Stimulated activated CD4-positive, alpha-beta T cell treated with anti-CD3 and anti-CD28 coated beads, TNF-alpha, amount 100 ng/mL, for 1 hour (primary cell): ENCODE data around the gene SART1.
"Not testable (repeated sequence)": the region's sequence is repeated elsewhere in the genome, so short reads cannot be mapped to it uniquely, and the experiment has no call there.

Experiments used
- DNase-seq, 3 donors: peaks; one replicate each; pipeline ENCODE4 v3.0.0-alpha.2; 2020; ENCODE audit warnings: low read depth in 3 of 3, low spot score in 1 of 3

Gene SART1

DNA sequence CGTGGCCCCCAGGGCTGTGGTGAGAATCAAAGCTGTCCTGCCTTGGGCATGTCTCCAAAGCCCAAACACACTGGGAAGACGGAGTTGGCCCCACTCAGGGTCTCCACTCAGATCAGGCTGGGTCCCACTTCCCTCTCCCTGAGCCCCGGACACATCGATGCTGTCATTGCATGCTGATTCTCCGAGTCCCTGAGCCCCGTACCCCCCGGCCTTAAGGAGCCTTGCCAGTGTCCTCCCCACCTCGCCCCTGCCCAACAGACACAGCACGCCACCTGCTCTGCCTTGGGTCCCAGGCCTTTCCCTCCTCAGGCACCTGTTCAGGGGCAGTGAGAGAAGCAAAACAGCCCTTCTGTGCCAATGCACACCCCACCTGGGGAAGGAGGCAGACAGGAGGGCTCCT is 25.8 kb downstream of the SART1 start:
- no peak for DNase-seq

DNA sequence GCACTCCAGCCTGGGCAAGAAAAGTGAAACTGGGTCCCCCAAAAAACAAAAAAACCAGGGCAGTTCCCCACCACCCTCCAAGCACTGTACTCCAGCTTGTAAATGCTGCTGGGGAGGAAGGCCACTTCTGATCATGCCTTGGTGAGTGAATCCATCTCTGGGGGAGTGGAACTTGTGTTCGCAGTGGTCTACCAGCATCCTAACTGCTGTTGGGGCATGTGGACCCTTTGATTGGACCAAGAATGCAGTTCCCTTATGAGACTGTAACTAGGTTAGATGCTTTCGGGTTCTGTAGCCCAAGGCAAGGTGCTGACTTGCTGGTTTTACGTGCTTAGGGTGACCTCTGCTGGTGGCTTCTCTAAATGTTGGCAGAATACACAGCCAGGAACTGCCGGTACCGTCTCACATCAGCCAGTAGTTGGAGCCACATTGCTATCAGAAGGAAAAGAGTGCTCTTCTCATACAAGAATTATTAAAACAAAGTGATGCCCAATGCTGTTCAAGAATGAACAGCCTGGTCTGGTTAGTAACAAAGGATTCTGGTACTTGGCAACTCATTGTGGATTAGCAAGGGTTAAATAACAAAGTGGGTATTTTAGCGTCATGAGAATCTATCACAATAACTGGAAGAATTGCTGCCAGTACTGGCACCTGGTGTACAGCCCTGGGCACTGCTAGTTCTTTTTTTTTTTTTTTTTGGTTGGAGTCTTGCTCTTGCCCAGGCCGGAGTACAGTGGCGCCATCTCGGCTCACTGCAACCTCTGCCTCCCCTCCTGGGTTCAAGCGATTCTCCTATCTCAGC is 27.5 kb downstream of the SART1 start:
- DNase-seq, result peak; percentile 70 to 86 (median 84)

- DNase-seq, result no peak
Observed at GRCh38 chr11:65992056-65992455, 30.5 kb downstream of the SART1 start.

DNA sequence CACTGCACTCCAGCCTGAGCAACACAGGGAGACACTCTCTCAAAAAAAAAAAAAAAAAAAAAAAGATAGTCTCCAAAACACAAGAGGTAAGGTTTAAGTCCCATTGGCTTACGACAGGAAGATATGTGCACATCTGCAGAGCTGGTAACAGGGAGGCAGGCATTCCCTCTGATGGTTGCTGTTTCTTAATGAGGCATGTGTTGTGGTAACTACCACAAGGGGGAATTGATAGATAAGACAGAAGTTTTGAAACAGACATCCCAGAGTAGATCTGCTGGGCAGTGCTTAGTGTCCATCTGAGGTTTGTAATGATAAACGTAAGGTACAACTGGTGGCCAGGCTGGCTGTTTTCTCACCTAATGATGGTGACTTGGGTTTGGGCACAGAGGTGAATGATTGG is 35.8 kb downstream of the SART1 start:
- DNase-seq, result no peak

DNA sequence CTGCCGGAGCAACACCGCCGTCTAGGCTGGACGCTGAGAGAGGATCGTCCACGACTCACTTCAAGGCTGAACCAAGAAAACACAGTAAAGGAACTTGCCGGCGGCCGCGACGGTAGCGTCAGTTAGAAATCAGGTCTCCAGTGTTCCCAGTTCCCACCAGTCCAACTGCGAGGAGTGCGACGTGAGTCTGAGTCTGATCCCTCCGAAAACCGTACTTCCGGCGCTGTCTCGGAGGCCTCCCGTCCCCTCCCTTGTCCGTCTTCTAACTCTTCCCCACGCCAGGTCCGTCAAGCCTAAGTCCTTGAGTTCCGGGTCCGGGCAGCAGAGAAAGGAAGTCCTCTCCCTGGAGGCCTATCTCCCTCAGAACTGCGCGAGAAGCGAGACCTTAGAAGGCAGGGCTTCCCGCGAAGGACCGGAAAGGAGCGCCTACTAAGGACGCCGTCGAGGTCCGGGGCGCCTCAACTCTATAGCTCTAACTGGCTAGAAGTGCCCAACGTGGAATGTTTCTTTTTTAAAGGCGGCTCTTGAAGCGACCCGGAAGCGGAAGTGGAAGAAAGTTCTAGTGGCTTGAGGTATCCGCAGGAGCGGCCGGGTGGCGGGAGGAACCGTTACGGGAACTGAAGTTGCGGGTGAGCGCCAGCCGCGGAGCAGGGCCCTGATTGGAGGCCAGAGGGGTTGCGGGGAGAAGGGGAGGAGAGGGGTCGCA is 40.6 kb downstream of the SART1 start, which contains the start of the genes BANF1 and EIF1AD:
BANF1 (plus strand) TSS at position 562 of the 706 bp plus-strand sequence. CDS start 748 bp downstream, outside the sequence.
EIF1AD (minus strand) TSS at position 216 of the 706 bp plus-strand sequence. CDS start 1,768 bp downstream, outside the sequence.
- peak; percentile 76 to 80 (median 76) for DNase-seq

DNA sequence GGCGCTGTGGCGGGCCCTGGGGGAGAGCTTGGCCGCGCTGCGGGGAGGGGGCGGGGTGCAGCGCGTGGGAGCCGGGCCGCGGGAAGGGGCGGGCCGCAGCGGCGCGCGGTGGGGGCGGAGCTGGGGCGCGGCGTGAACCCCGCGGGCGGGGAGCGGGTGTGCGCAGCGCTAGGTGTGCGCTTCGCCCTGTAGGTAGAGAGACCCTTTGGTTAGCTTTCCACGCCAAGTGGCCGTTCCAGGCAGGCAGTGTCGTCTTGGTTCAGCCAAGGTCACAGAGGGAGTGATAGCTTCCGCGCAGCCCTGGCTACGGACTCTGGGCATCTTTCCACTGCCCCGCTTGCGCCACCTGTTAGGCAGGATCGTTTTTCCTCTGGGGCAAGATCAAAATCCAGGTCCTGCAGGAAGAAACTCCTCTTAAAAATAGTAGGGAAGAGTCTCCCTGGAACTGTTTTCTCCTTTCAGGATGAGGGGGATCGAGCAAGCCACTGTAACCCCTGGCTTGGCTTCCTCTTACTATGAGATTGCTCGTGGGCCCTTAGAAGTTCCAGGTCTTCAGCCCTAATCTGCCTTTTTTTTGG is 41.2 kb downstream of the SART1 start:
- DNase-seq, result no peak

GRCh38 chr11:66003291-66003690 is 41.8 kb downstream of the SART1 start:
- no peak for DNase-seq

GRCh38 chr11:66004186-66004585 is 42.7 kb downstream of the SART1 start:
- no peak for DNase-seq

GRCh38 chr11:66006134-66006890 is 44.8 kb downstream of the SART1 start:
- no peak for DNase-seq

- DNase-seq, result no peak
Observed at GRCh38 chr11:66006891-66007176, 45.3 kb downstream of the SART1 start.

DNA sequence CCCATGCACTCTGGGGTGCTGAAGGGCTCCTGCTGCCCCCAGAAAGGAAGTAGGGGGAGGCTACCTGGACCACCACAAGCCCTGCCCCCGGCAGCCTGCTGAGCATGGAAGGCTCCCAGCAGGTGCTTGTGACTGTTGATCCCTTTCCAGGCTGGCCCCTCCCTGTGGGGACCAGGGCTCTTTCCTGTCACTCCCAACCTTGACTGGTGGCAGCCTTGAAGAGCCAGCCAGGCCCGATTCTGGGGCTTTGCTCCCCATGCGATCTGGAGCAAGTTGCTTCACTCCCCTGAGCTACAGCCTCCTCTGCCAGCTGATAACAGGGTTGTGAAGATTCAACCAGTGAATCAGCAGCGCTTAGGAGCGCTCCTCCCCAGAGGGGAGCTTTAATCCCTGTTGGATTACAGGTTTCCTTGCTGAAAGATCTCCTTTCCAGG is 45.7 kb downstream of the SART1 start:
- no peak for DNase-seq

DNA sequence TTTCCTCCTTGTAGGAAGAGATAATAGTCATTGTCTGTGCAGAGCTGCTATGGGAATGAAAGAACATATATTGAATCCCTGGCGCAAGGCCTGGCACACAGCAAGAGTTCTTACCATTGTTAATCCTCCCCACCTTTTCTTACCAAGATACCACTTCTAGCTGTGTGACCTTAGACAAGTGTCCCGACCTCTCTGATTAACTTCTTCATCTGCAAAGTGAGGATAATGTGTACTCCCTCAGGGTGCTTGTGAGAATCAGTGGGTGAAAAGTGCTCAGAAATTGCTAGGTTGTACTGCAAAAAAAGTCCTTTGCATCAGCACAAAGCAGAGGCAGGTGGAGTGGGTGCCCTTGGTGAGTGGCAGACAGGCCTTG is 46.5 kb downstream of the SART1 start:
- no peak for DNase-seq

DNA sequence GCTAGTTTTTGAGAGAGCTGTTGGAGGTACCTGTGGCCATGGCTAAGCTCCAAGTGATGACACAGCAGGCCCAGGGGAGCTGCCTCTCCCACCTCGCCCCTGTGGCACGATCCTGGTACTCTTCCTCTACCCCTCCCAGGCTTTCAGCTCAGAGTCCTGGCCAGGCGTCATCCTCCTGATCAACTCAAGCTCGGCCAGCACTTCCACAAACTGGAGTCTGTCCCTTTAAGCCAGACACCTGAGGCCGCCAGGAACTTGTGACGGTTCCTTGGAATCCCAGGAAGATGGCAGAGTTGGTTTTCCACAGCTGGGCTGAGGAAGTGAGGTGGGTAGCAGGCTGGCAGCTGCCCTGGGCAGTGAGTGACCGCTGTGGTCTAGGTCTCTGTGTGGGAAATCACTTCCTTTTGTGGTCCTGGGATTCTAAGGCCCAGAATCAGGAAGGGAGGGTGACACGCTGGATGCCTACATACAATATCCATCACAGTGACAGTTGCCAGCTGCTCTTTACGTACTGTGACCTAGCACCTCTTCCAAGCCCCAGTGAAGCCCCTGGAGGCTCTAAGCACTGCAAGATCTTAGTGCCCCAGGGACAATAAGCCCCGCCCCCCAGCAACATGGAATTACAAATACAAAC is 47.1 kb downstream of the SART1 start:
- DNase-seq, result no peak

- DNase-seq, result not testable (repeated sequence)
Observed at GRCh38 chr11:66010036-66010435, 48.5 kb downstream of the SART1 start.

- DNase-seq, result no peak
Observed at GRCh38 chr11:66011239-66011784, 49.8 kb downstream of the SART1 start.

DNA sequence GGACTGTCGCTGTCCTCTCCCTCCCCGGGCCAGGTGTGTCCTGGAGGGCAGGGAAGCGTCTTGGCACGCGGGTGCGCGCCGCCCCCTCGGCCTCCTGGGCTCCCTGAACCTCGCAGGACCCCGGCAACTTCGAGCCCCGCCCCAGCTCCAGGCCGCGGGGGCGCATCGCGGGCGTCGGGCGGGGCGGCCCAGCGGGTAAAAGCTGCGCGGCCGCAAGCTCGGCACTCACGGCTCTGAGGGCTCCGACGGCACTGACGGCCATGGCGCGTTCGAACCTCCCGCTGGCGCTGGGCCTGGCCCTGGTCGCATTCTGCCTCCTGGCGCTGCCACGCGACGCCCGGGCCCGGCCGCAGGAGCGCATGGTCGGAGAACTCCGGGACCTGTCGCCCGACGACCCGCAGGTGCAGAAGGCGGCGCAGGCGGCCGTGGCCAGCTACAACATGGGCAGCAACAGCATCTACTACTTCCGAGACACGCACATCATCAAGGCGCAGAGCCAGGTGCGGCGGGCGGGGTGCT is 50.3 kb downstream of the SART1 start, which contains the start of gene CST6:
CST6 (plus strand) TSS at position 224 of the 519 bp plus-strand sequence; CDS start at position 261, 37 bp downstream.
- DNase-seq, result no peak

GRCh38 chr11:66012371-66012945 is 50.9 kb downstream of the SART1 start:
- DNase-seq, result no peak

DNA sequence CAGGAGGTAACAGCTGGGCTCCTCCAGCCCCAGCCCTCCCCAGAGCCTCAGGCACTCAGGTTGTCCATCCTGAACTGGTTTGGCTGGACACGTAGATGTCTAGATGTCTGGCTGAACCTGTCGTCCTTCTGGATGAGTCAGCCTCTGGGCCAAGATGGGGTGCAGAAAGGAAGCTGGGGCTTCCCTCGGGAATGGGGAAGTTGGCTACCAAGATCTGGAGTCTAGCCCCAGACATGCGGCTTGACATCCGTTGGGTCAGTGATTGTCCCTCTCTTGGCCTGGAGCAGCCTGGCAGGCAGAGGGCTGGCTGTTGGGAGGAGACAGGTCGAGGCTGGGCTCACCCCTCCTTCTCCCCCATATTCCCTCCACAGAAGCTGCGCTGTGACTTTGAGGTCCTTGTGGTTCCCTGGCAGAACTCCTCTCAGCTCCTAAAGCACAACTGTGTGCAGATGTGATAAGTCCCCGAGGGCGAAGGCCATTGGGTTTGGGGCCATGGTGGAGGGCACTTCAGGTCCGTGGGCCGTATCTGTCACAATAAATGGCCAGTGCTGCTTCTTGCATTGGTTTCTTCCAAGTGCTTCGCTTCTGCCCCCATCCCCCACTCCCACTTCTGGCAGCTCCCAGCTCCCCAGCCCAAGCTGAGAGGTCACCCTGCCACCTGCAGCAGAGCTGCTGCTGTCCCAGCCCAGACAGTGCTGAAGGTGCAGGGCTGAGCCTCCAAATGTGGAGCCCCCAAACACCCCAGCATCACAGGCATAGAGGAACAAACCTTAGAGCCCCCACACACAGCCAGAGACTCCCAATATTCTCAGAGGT is 51.6 kb downstream of the SART1 start:
- no peak for DNase-seq

DNA sequence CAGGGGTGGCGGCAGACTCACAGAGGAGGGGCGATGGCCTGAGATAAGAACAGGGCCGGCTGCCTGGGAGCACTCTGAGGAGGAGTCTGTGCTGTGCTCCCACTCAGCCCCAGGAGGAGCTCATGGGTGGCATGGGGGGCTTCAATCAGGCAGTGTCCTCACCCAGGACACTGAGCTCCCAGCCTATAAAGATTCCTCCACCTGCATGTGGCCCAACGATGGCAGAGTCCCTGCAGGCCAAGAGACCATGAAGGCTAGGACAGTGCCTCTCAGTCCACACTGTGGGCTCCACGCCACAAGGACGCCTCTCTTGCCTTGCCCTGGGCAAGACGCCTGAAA is 52.2 kb downstream of the SART1 start:
- DNase-seq, result no peak
